Skeletal muscle tissue (tissue), 4 donors: ENCODE data around the gene SPATA16. TPM values are rescaled to one million over a fixed set of nuclear protein-coding genes. Genes with fewer than 3 reads are reported as not detected.

Source experiments
- H3K27ac ChIP-seq: one replicate; pipeline ENCODE4 v1.7.0; 2013; ENCODE audit warnings: mild to moderate bottlenecking, low read depth, low read length, inconsistent platforms
- H3K27me3 ChIP-seq, 3 donors: one replicate each; pipeline ENCODE4 v1.7.0; 2013; ENCODE audit warnings: low read length in 3 of 3; ENCODE audit not compliant: control insufficient read depth in 3 of 3, insufficient read depth in 3 of 3
- H3K36me3 ChIP-seq, 3 donors: one replicate each; pipeline ENCODE4 v1.7.0; 2013; ENCODE audit warnings: low read length in 3 of 3; ENCODE audit not compliant: control insufficient read depth in 3 of 3, insufficient read depth in 3 of 3
- H3K4me1 ChIP-seq, 3 donors: one replicate each; pipeline ENCODE4 v1.7.0; 2013; ENCODE audit warnings: low read length in 3 of 3, mild to moderate bottlenecking in 3 of 3; ENCODE audit not compliant: control insufficient read depth in 3 of 3, insufficient read depth in 3 of 3
- H3K4me3 ChIP-seq, 3 donors: one replicate each; pipeline ENCODE4 v1.7.0; 2013; ENCODE audit warnings: low read length in 3 of 3
- H3K9ac ChIP-seq, 3 donors: one replicate each; pipeline ENCODE4 v1.7.0; 2013; ENCODE audit warnings: low read length in 3 of 3, mild to moderate bottlenecking in 3 of 3, moderate library complexity in 2 of 3, low read depth in 1 of 3
- H3K9me3 ChIP-seq, 3 donors: one replicate each; pipeline ENCODE4 v1.7.0; 2013; ENCODE audit warnings: low read length in 3 of 3; ENCODE audit not compliant: control insufficient read depth in 3 of 3
- total RNA-seq: library from RNA; depleted of rRNA; stranded (reverse); fragments of >200 nt; gene quantifications from one replicate; pipeline ENCODE4 v1.2.3, GENCODE V29; 2014
- donor health status: Osteomylitis.

The SPATA16 gene
- total RNA-seq, 1 donor from 2014 or later, result not detected

- Histone ChIP-seq H3K9me3 (no peaks in the 10 kb centered on the region), H3K36me3 (no peaks in the 10 kb centered on the region), H3K4me1 (no peaks in the 10 kb centered on the region), H3K27ac (no peak overlapping the region), H3K4me3 (no peak overlapping the region), H3K27me3 (no peaks in the 10 kb centered on the region), H3K9ac (no peak overlapping the region)
Observed at GRCh38 chr3:173008978-173009377, 132.1 kb downstream of the SPATA16 start.

DNA sequence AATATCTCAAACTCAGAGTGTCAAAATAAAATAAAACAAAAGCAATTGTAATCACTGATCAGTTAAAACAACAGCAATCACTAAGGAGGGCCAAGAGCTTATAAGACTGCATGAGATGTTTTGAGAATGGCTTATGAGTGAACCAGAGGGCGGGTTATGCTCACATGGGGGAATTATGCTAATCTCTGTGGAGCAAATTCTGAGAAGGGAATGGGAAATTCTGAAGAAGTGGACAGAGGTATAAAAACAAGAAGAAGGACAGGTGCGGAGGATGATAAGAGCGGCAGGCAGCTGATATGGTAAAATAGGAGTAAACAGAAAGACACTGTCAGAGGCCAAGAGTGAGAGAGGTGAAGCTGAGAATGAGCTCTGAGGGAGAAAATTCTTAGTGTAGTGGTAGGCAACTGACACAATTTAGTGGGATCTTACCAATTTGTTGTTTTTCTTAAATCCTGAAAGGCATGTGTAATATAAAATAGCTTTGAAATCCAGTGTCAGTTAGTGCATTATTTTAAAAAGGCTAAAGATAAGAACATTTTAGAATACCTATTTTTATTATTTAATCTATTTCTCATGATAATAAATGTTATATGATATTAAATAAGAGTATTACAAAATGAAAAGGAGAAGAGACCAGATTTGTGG is 133.8 kb downstream of the SPATA16 start:
- H3K36me3 ChIP-seq, result no peaks in the 10 kb centered on the region
- H3K4me3 ChIP-seq, result no peak overlapping the region
- no peaks in the 10 kb centered on the region for H3K4me1 ChIP-seq
- H3K9me3 ChIP-seq, result no peaks in the 10 kb centered on the region
- H3K27ac ChIP-seq, result no peak overlapping the region
- H3K9ac ChIP-seq, result no peak overlapping the region
- no peaks in the 10 kb centered on the region for H3K27me3 ChIP-seq

DNA sequence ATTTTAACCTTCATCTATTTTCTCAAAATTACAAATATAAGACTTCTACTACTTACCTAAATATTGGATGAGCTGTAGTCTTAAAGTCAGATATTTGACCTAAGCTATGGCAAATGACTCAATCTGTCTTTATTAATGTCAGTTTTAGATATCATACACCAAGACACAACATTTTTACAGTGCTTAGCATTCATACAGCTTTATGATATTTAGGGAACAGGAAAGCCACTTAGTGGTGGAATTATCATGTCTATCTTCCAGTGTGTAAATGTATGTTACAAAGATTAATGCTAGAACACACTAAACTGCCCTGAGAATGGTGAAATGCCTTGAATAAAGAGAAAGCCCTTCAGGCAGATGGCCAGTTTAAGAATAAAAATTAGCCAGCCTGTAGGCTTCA is 135.0 kb downstream of the SPATA16 start:
- no peaks in the 10 kb centered on the region for H3K4me1 ChIP-seq
- H3K27me3 ChIP-seq, result no peaks in the 10 kb centered on the region
- no peak overlapping the region for H3K27ac ChIP-seq
- H3K9ac ChIP-seq, result no peak overlapping the region
- H3K36me3 ChIP-seq, result no peaks in the 10 kb centered on the region
- no peaks in the 10 kb centered on the region for H3K9me3 ChIP-seq
- H3K4me3 ChIP-seq, result no peak overlapping the region

GRCh38 chr3:173004681-173005080 is 136.4 kb downstream of the SPATA16 start:
- Histone ChIP-seq H3K27me3 (no peaks in the 10 kb centered on the region), H3K4me1 (no peaks in the 10 kb centered on the region), H3K36me3 (no peaks in the 10 kb centered on the region), H3K9me3 (no peaks in the 10 kb centered on the region), H3K27ac (no peak overlapping the region), H3K9ac (no peak overlapping the region), H3K4me3 (no peak overlapping the region)

DNA sequence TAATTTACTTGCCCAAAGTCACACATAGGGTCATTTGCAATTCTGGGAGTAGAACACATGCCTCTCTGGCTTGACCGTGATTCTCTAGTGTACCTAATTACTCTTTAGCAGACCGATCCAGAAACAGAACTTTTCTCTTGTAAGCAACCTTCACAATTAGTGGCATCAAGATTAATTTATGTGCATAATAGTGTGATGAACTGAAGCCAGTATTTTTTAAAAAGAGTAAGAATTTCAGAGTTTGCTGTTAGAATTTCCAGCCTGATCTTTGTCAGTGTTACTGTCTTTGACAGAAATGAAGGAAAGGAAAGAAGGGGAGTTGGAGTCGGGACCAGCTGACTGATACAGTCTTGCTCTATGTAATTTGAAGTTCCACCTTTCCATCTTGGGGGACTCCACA is 137.1 kb downstream of the SPATA16 start:
- Histone ChIP-seq H3K9ac (no peak overlapping the region), H3K36me3 (no peaks in the 10 kb centered on the region), H3K4me1 (no peaks in the 10 kb centered on the region), H3K27ac (no peak overlapping the region), H3K9me3 (no peaks in the 10 kb centered on the region), H3K27me3 (no peaks in the 10 kb centered on the region), H3K4me3 (no peak overlapping the region)

- no peak overlapping the region for H3K27ac ChIP-seq
- H3K27me3 ChIP-seq, result no peaks in the 10 kb centered on the region
- H3K9ac ChIP-seq, result no peak overlapping the region
- no peaks in the 10 kb centered on the region for H3K36me3 ChIP-seq
- H3K4me3 ChIP-seq, result no peak overlapping the region
- H3K9me3 ChIP-seq, result no peaks in the 10 kb centered on the region
- H3K4me1 ChIP-seq, result no peaks in the 10 kb centered on the region
Observed at GRCh38 chr3:173003471-173003870, 137.6 kb downstream of the SPATA16 start.

- H3K36me3 ChIP-seq, result no peaks in the 10 kb centered on the region
- H3K9ac ChIP-seq, result no peak overlapping the region
- no peaks in the 10 kb centered on the region for H3K9me3 ChIP-seq
- H3K4me1 ChIP-seq, result no peaks in the 10 kb centered on the region
- H3K27ac ChIP-seq, result no peak overlapping the region
- H3K27me3 ChIP-seq, result no peaks in the 10 kb centered on the region
- H3K4me3 ChIP-seq, result no peak overlapping the region
Observed at GRCh38 chr3:173001622-173002021, 139.4 kb downstream of the SPATA16 start.

- Histone ChIP-seq H3K4me1 (no peaks in the 10 kb centered on the region), H3K4me3 (no peak overlapping the region), H3K27ac (no peak overlapping the region), H3K27me3 (no peaks in the 10 kb centered on the region), H3K36me3 (no peaks in the 10 kb centered on the region), H3K9ac (no peak overlapping the region), H3K9me3 (no peaks in the 10 kb centered on the region)
Observed at GRCh38 chr3:173000553-173000952, 140.5 kb downstream of the SPATA16 start.

- no peaks in the 10 kb centered on the region for H3K9me3 ChIP-seq
- H3K4me3 ChIP-seq, result no peak overlapping the region
- H3K27me3 ChIP-seq, result no peaks in the 10 kb centered on the region
- H3K9ac ChIP-seq, result no peak overlapping the region
- no peaks in the 10 kb centered on the region for H3K4me1 ChIP-seq
- H3K27ac ChIP-seq, result no peak overlapping the region
- H3K36me3 ChIP-seq, result no peaks in the 10 kb centered on the region
Observed at GRCh38 chr3:172993412-172993811, 147.6 kb downstream of the SPATA16 start.

DNA sequence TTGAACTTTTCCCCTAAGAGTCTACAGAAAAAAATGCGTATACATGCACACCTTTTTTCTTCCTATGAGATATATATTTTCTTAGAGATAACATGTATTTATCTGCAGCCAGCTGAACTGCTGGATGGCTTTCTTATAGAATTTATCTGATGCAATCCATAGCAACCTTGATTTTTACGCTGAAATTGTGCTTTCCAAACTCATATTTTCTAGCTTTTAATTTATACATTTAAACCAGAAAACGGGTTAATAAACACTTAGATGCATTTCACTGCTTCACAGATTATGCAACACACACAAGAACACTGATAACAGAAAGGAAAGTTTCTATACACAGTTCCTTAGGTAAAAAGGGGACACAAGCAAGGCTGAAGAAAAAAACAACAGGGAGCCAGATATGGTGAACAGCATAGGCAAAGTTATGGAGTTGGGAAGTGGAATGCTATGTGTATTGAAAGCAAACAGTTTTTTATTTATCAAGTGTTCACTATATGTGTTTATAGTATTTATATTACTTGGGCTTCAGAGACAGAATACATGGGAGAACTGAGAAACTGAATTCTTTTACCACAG is 149.5 kb downstream of the SPATA16 start:
- H3K27me3 ChIP-seq, result no peaks in the 10 kb centered on the region
- H3K27ac ChIP-seq, result no peak overlapping the region
- H3K36me3 ChIP-seq, result no peaks in the 10 kb centered on the region
- H3K9ac ChIP-seq, result no peak overlapping the region
- H3K4me1 ChIP-seq, result no peaks in the 10 kb centered on the region
- H3K9me3 ChIP-seq, result no peaks in the 10 kb centered on the region
- no peak overlapping the region for H3K4me3 ChIP-seq
